Measurements from ENCODE around the gene FCRL5. TPM values are rescaled to one million over a fixed set of nuclear protein-coding genes. Genes with fewer than 3 reads are reported as not detected.

FCRL5 gene
- total RNA-seq = under 0.01 TPM in 1 of 2 replicates, not detected in the other

DNA sequence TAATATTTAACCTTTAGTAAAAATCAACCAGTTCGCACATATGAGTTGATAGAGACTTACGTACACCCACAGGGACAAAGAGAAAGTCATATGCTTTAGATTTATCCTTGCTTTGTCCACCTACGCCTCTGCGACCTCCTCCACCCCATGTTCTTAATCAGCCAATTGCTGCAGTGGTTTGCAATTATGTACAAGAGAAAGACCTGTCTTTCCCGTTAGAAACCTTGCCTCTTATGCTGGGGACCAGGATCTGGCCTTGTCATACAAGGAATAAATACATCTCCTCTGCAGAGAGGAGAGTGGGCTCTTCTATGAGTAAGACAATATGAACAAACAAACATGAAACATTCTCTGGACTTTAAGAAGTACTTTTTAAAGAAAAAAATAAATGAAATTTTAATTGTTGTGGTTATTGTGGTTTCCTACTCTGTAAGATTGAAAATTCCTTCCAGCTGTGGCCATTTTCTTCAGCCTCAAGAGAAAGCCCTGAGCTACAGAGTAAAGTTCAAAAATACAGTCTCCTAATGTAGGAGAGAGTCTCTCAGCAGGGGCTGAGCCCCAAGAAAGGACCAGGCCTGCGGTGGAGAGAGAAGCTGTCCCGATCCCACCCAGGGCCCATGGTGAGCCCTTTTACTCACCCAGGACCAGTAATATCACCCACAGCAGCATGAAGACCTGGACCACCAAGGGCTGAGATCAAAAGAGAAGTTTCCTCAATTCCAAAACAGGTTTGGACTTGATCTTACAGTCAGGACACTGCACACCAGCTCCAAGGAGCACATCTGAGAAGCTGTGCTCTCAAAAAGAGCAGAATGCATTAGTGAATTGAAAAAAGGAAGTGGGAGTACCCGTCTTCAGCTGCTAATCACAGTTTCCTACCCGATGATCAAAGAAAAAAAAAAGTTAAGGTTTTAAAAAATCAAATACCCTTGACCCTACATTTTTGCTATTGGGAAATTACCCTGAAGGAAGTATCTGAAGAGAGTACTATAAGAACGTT lies at the start of gene FCRL5:
Gene FCRL5, minus strand, starts transcription at position 822 of the 1,000 bp plus-strand sequence. Its CDS starts 153 bp downstream, at position 669.
- H3K4me1 ChIP-seq (ENCODE audit: insufficient read depth, low read length) = no peaks in the 10 kb centered on the region
- no peaks in the 10 kb centered on the region for H3K9me3 ChIP-seq (ENCODE audit: low read depth, low read length)
- no peaks in the 10 kb centered on the region for H3K36me3 ChIP-seq (ENCODE audit: insufficient read depth, low read length)
- no peak within 1 kb of the TSS for H3K4me3 ChIP-seq (ENCODE audit: insufficient read depth, low read length)
- no peaks in the 10 kb centered on the region for H3K79me2 ChIP-seq (ENCODE audit: insufficient read depth, low read length)
- H3K27ac ChIP-seq (ENCODE audit: low read depth, low read length) = no peak within 1 kb of the TSS
- H2AFZ ChIP-seq (ENCODE audit: low read length) = no peak within 1 kb of the TSS
- no peak within 1 kb of the TSS for H3K4me2 ChIP-seq (ENCODE audit: insufficient read depth, low read length)
- no peak for DNase-seq (ENCODE audit: insufficient read length, low spot score, missing footprints)
- no peaks in the 10 kb centered on the region for H4K20me1 ChIP-seq (ENCODE audit: insufficient read depth, low read length)
- no peaks in the 10 kb centered on the region for H3K27me3 ChIP-seq (ENCODE audit: insufficient read depth, low read length)
- TF ChIP-seq CTCF (IDR thresholded peaks at IDR 0.05; ENCODE audit: extremely low read depth, low read depth, low read length) = no peak

- no peak for TF ChIP-seq CTCF (IDR thresholded peaks at IDR 0.05; ENCODE audit: extremely low read depth, low read depth, low read length)
- no peak overlapping the region for H3K4me2 ChIP-seq (ENCODE audit: insufficient read depth, low read length)
- no peak overlapping the region for H3K27ac ChIP-seq (ENCODE audit: low read depth, low read length)
- H3K4me1 ChIP-seq (ENCODE audit: insufficient read depth, low read length) = no peaks in the 10 kb centered on the region
- no peaks in the 10 kb centered on the region for H4K20me1 ChIP-seq (ENCODE audit: insufficient read depth, low read length)
- H2AFZ ChIP-seq (ENCODE audit: low read length) = no peak overlapping the region
- no peaks in the 10 kb centered on the region for H3K9me3 ChIP-seq (ENCODE audit: low read depth, low read length)
- H3K79me2 ChIP-seq (ENCODE audit: insufficient read depth, low read length) = no peaks in the 10 kb centered on the region
- no peaks in the 10 kb centered on the region for H3K36me3 ChIP-seq (ENCODE audit: insufficient read depth, low read length)
- DNase-seq (ENCODE audit: insufficient read length, low spot score, missing footprints) = no peak
- no peak overlapping the region for H3K4me3 ChIP-seq (ENCODE audit: insufficient read depth, low read length)
- H3K27me3 ChIP-seq (ENCODE audit: insufficient read depth, low read length) = no peaks in the 10 kb centered on the region
These were observed 47.9 kb upstream of the FCRL5 start for GRCh38 chr1:157600236-157600635.

- Histone ChIP-seq H3K4me2 (ENCODE audit: insufficient read depth, low read length) (no peak within 1 kb of the TSS), H3K9me3 (ENCODE audit: low read depth, low read length) (no peaks in the 10 kb centered on the region), H3K79me2 (ENCODE audit: insufficient read depth, low read length) (no peaks in the 10 kb centered on the region), H2AFZ (ENCODE audit: low read length) (no peak within 1 kb of the TSS), H3K4me3 (ENCODE audit: insufficient read depth, low read length) (no peak within 1 kb of the TSS), H4K20me1 (ENCODE audit: insufficient read depth, low read length) (no peaks in the 10 kb centered on the region), H3K27ac (ENCODE audit: low read depth, low read length) (no peak within 1 kb of the TSS), H3K27me3 (ENCODE audit: insufficient read depth, low read length) (no peaks in the 10 kb centered on the region), H3K4me1 (ENCODE audit: insufficient read depth, low read length) (no peaks in the 10 kb centered on the region), H3K36me3 (ENCODE audit: insufficient read depth, low read length) (no peaks in the 10 kb centered on the region)
- no peak for TF ChIP-seq CTCF (IDR thresholded peaks at IDR 0.05; ENCODE audit: extremely low read depth, low read depth, low read length)
- no peak for DNase-seq (ENCODE audit: insufficient read length, low spot score, missing footprints)
These were observed 45.8 kb upstream of the FCRL5 start, which contains the start of gene FCRL4 for GRCh38 chr1:157597959-157598667. TSS of gene FCRL4 (minus strand) at chr1:157598085. CDS start at chr1:157597944, 141 bp downstream.
